Measurements from ENCODE around the gene ZNF669.
"Not testable (repeated sequence)": the region's sequence is repeated elsewhere in the genome, so short reads cannot be mapped to it uniquely, and the experiment has no call there.

Gene ZNF669

GRCh38 chr1:247103859-247104591, at the start of gene ZNF669:
TSS of gene ZNF669 (minus strand) at chr1:247104356. CDS start at chr1:247104199, 157 bp downstream.
- DNase-seq, result peak; percentile 96

DNA sequence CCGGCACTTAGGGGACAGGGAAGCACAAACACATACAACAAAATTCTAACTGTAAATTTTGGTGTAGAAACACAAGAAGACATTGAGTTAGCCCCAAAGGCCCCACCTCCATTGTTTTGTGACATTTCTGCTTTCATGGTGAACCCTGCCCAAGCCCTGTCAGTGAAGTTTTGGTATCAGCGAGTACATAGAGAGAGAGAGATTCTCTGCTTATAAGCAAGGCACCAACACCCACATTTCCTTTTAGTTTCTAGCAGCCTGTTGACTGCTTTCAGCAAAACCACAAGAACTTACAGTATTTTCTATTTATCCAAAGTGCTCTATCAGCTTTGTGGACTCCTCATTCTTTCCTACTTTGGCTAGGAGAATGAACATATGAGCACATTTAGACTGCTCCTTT, 43.6 kb upstream of the ZNF669 start:
- no peak for DNase-seq
- in situ Hi-C loops (cut with MboI; ENCODE audit: low pct_unique_long_range_greater_than_20kb, low sequenced_read_pairs), result no loop called here

More at GRCh38 chr1:247103859-247104591, at the start of gene ZNF669:
- in situ Hi-C loops (cut with MboI; ENCODE audit: low pct_unique_long_range_greater_than_20kb, low sequenced_read_pairs), result no loop called here

GRCh38 chr1:247147120-247147519, 43.0 kb upstream of the ZNF669 start:
- in situ Hi-C loops (cut with MboI; ENCODE audit: low pct_unique_long_range_greater_than_20kb, low sequenced_read_pairs); DNase-seq: not testable (repeated sequence)

DNA sequence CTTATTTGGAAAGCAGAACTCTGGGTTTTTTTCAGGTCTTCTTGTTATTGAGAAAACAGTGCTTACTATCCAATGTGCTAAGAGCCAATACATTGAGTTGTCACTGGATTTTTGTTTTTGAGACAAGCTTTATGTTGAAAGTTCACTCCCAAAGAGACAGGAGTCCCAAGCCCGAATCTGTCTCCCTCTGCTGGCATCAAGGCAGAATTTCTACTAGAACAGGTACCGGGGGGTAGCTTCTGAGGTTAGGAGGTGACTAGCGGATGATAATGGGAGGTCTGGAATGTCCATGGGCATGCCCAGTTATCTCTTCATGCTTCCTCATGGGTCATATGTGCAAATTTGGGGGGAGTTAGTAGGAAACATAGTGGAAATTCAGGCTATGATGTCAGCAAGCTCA, 42.5 kb upstream of the ZNF669 start:
- in situ Hi-C loops (cut with MboI; ENCODE audit: low pct_unique_long_range_greater_than_20kb, low sequenced_read_pairs), result no loop called here
- no peak for DNase-seq

DNA sequence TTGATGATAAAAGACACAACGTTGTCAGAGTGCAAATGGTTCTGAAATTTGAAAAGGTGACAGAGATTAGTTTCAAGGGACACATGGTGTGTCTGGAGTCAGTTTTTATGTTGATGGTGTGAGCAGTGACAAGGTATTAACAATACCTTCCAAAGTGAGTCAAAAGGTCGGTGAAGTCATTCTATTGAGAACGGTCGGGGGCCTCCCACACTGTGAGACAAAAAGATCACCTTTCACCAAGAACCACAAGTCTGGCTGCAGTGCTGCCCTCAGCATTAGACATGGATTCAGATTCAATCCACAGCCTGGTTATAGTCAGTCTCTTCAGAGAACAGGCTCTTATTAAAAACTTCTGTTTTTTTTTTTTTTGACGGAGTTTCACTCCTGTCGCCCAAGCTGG, 41.1 kb upstream of the ZNF669 start:
- DNase-seq, result no peak
- in situ Hi-C loops (cut with MboI; ENCODE audit: low pct_unique_long_range_greater_than_20kb, low sequenced_read_pairs), result no loop called here

- DNase-seq; in situ Hi-C loops (cut with MboI; ENCODE audit: low pct_unique_long_range_greater_than_20kb, low sequenced_read_pairs): not testable (repeated sequence)
These were observed 35.4 kb upstream of the ZNF669 start for GRCh38 chr1:247139557-247139956.

DNA sequence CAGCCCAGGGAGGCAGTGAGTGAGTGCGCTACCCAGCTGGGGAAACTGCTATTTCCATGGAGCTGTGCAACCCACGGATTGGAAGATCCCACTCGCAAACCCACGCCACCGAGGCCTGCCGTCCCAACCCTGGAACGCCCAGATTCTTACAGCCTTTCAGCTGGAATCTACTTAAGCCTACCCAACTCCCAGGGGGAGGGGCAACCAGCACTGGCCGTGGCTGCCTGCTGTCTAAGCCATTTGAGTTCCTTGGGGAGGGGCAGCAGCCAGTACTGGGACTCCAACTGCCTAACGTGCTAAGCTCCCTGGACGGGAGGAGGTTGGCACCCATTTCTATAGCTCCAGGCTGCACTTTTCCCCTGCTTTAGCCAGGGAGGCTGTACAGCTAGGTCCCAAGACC, 27.1 kb upstream of the ZNF669 start:
- no peak for DNase-seq
- in situ Hi-C loops (cut with MboI; ENCODE audit: low pct_unique_long_range_greater_than_20kb, low sequenced_read_pairs), result no loop called here

GRCh38 chr1:247127519-247128282, 23.5 kb upstream of the ZNF669 start:
- in situ Hi-C loops (cut with MboI; ENCODE audit: low pct_unique_long_range_greater_than_20kb, low sequenced_read_pairs), result not testable (repeated sequence)
- DNase-seq, result peak; percentile 56

GRCh38 chr1:247126601-247127000, 22.4 kb upstream of the ZNF669 start:
- in situ Hi-C loops (cut with MboI; ENCODE audit: low pct_unique_long_range_greater_than_20kb, low sequenced_read_pairs); DNase-seq: not testable (repeated sequence)

DNA sequence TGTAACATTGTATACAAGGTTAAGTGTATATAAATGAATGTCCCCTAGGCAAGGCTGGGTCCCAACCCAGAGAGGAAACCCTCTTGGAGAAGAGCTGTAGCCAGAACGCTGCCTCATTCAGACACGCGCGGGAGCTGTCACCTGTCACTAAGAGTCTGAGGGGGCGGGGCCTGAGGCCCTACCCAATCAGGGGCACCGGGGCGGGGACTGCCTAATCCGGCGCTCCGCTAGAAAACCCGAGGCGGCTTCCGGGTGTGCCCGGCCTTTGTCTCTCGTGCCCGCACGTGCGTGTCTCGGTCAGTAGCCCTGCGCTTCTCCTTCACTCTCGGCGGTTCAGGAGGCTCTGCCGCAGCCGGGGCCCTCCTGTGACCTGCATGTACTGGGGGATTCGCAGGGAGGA, 22.0 kb upstream of the ZNF669 start:
- in situ Hi-C loops (cut with MboI; ENCODE audit: low pct_unique_long_range_greater_than_20kb, low sequenced_read_pairs); DNase-seq: not testable (repeated sequence)

DNA sequence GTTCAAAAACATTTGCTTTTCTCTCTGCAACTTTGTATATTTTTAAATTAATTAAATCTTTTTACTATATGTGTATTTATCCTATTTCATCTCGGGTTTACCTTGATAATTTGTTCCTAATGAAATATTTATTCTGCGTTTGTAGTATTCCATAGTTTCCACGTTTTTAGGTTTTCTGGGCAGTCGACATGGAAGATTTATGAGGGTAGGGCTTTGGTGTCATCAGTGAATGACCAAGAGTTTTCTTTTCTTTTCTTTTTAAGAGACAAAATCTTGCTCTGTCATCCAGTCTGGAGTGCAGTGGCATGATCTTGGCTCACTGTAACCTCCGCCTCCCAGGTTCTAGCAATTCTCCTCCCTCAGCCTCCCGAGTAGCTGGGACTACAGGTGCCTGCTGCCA, 17.2 kb upstream of the ZNF669 start:
- in situ Hi-C loops (cut with MboI; ENCODE audit: low pct_unique_long_range_greater_than_20kb, low sequenced_read_pairs), result no loop called here
- DNase-seq, result no peak

GRCh38 chr1:247120408-247120668, 16.2 kb upstream of the ZNF669 start:
- in situ Hi-C loops (cut with MboI; ENCODE audit: low pct_unique_long_range_greater_than_20kb, low sequenced_read_pairs); DNase-seq: not testable (repeated sequence)

- in situ Hi-C loops (cut with MboI; ENCODE audit: low pct_unique_long_range_greater_than_20kb, low sequenced_read_pairs), result no loop called here
- no peak for DNase-seq
These were observed 15.6 kb upstream of the ZNF669 start for GRCh38 chr1:247119600-247120407.

GRCh38 chr1:247118946-247119446, 14.8 kb upstream of the ZNF669 start:
- in situ Hi-C loops (cut with MboI; ENCODE audit: low pct_unique_long_range_greater_than_20kb, low sequenced_read_pairs), result no loop called here
- peak; percentile 71 for DNase-seq

GRCh38 chr1:247115545-247115944, 11.4 kb upstream of the ZNF669 start:
- in situ Hi-C loops (cut with MboI; ENCODE audit: low pct_unique_long_range_greater_than_20kb, low sequenced_read_pairs), result no loop called here
- no peak for DNase-seq

- in situ Hi-C loops (cut with MboI; ENCODE audit: low pct_unique_long_range_greater_than_20kb, low sequenced_read_pairs), result no loop called here
- DNase-seq, result no peak
These were observed 11.0 kb upstream of the ZNF669 start for GRCh38 chr1:247115141-247115510.

DNA sequence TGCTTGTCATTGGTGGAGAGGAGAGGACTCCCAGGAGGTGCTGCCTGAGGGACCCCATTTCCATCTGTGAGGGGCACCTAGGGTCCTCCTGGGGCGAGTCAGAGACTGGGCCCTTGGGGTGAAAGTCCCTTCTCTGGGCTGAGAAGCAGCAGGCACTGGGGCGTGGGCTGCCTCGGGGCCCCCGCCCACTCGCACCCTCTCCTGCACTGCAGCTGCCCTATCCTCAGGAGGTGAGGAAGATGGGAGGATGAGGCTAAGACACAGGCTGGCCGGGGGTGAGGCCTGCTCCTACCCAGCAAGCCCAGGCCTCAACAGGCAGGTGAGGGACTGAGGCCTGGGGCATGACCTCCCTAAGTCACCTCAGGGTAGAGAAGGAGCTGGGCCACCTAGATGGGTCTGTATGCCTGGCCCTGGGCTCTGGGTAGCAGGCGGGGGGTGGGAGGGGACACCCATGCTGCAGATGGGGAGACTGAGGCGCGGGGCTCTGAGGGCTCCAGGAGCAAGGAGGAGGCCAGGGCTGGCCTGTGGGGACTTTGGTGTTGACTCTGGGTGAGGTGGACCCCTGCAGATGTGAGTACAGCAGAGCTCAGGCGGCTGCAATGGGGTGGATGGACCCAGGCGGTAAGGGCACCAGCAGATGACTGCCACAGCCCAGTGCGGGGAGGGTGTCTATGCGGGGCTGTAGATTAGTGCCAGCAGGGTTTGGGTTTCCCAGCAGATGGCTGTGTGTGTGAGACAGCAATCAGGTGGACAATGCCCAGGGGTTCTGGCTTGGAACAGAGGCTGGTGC, 10.4 kb upstream of the ZNF669 start:
- in situ Hi-C loops (cut with MboI; ENCODE audit: low pct_unique_long_range_greater_than_20kb, low sequenced_read_pairs), result no loop called here
- DNase-seq, result no peak

DNA sequence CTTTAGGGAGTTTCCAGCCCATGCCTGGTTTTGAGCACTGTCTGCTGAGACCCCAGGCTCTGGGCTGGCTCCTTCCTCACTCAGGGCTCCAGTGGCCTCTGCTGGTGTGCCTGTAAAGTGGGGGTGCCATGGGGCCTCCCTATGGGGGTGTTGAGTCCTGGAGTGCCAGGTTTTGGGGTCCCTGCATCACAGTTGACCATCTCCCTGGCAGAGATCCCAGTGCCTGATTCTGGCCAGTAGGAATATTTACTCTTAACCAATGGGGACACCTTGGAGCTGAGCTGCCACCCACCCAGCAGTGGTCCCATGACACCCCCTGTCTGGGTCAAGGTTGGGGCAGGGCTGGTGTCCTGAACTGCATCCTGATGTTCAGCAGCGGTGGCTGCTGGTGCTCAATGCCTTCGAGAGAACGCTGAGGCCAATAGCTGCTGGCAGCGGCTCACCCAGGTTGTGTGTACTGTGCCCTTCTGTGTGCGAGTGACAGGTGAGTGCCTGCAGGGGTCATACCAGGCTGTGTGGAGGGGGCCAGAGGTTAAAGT, 9.6 kb upstream of the ZNF669 start:
- in situ Hi-C loops (cut with MboI; ENCODE audit: low pct_unique_long_range_greater_than_20kb, low sequenced_read_pairs), result no loop called here

GRCh38 chr1:247113094-247113497, 8.9 kb upstream of the ZNF669 start:
- no peak for DNase-seq
- in situ Hi-C loops (cut with MboI; ENCODE audit: low pct_unique_long_range_greater_than_20kb, low sequenced_read_pairs), result no loop called here

More for the DNA sequence above, 9.6 kb upstream of the ZNF669 start:
- no peak for DNase-seq
